Spleen (tissue), 11 donors: Measurements from ENCODE around the gene PPP1R15B. TPM values are rescaled to one million over a fixed set of nuclear protein-coding genes. Genes with fewer than 3 reads are reported as not detected.

Experiments
- DNase-seq: peaks from one replicate; pipeline ENCODE4 v3.0.0-alpha.2; 2020
- H3K27ac ChIP-seq, 8 donors: fragments of 200-600 bp; sonication (generic) in 7 of 8; 1 replicate in 4 of 8; 2 replicates in 4 of 8; pipeline versions ENCODE4 v1.5.0 to v1.8.0; 2016 to 2021; ENCODE audit warnings: inconsistent platforms in 4 of 8, mild to moderate bottlenecking in 4 of 8, moderate library complexity in 1 of 8
- H3K27me3 ChIP-seq, 7 donors: fragments of 200-600 bp; sonication (generic) in 6 of 7; replicated peaks in 1 of 7; 1 replicate in 4 of 7; 2 replicates in 3 of 7; pipeline versions ENCODE4 v1.5.0 to v1.8.0; 2016 to 2021; ENCODE audit warnings: inconsistent platforms in 3 of 7, mild to moderate bottlenecking in 1 of 7
- H3K36me3 ChIP-seq, 6 donors: fragments of 200-600 bp; sonication (generic) in 5 of 6; 1 replicate in 4 of 6; 2 replicates in 2 of 6; pipeline versions ENCODE4 v1.5.0 to v1.8.0; 2016 to 2021; ENCODE audit warnings: inconsistent platforms in 2 of 6
- H3K4me1 ChIP-seq, 6 donors: fragments of 200-600 bp; sonication (generic) in 5 of 6; 1 replicate in 3 of 6; 2 replicates in 3 of 6; pipeline versions ENCODE4 v1.5.0 to v1.8.0; 2016 to 2021; ENCODE audit warnings: inconsistent platforms in 3 of 6
- H3K4me3 ChIP-seq, 8 donors: fragments of 200-600 bp; sonication (generic) in 7 of 8; 1 replicate in 4 of 8; 2 replicates in 4 of 8; pipeline versions ENCODE4 v1.5.0 to v1.8.0; 2016 to 2021; ENCODE audit warnings: inconsistent platforms in 4 of 8, mild to moderate bottlenecking in 4 of 8, moderate library complexity in 2 of 8
- H3K9me3 ChIP-seq, 8 donors: fragments of 200-600 bp; sonication (generic) in 7 of 8; 1 replicate in 4 of 8; 2 replicates in 4 of 8; pipeline versions ENCODE4 v1.5.0 to v1.8.0; 2016 to 2021; ENCODE audit warnings: inconsistent platforms in 4 of 8
- CTCF ChIP-seq, 11 experiments: fragments of 200-600 bp in 7 of 11; fragments of 450-650 bp in 4 of 11; sonication (generic) in 4 of 11; IDR thresholded peaks in 8 of 11; conservative IDR thresholded peaks in 3 of 11; 1 replicate in 7 of 11; 2 replicates in 4 of 11; pipeline versions ENCODE4 v1.4.0 to v1.8.0; 2016 to 2021; ENCODE audit warnings: antibody characterized with exemption in 11 of 11, inconsistent platforms in 4 of 11, mild to moderate bottlenecking in 1 of 11
- POLR2A ChIP-seq, 3 donors: fragments of 450-650 bp; IDR thresholded peaks; one replicate each; pipeline ENCODE4 v1.5.1; 2017; ENCODE audit warnings: antibody characterized with exemption in 3 of 3, mild to moderate bottlenecking in 1 of 3
- POLR2AphosphoS5 ChIP-seq, 3 donors: sonication (generic); formaldehyde crosslinking; IDR thresholded peaks; one replicate each; pipeline ENCODE4 v1.5.1; 2017; ENCODE audit warnings: antibody characterized with exemption in 3 of 3
- WGBS, 5 donors: extraction: QIAGEN DNeasy Blood & Tissue Kit in 3 of 5; methylation state at CpG; one replicate each; pipeline versions ENCODE4 v1.1.5 to v1.1.7; 2013 to 2018; 5-methylcytosine and 5-hydroxymethylcytosine counted together
- intact Hi-C: fragments of 100-400 bp; cut with DNase I; formaldehyde crosslinking; loops from one replicate; pipeline ENCODE4 v1.15.0; 2023; ENCODE audit warnings: low total_unique reads
- polyA plus RNA-seq, 3 donors: library from polyadenylated mRNA; stranded (reverse); fragments of 200-250 nt; gene quantifications; one replicate each; pipeline ENCODE4 v1.2.1, GENCODE V29; 2013
- total RNA-seq, 7 donors: library from RNA; depleted of rRNA in 3 of 7; stranded (reverse); fragments of >200 nt in 3 of 7; fragmentation: NEBNext Ultra II Directional in 4 of 7; extraction: Animal tissue kit (Norgen Biotek cat#: 25700) in 4 of 7; gene quantifications; one replicate each; pipeline versions ENCODE4 v1.1.0 to v1.2.1, GENCODE V29; 2016 to 2021
- donor health status: healthy with polysubstance abuse.
- donor health status: DM: no; HTN: no; CAD: no; lungs with moderate emphysema.
- donor health status: DM: no; HTN: no; CAD: no.
- donor health status: Bipolar disorder and iron deficiency.
- donor health status: healthy.
- donor health status: DM: no; HTN: no; CAD: no.
- donor health status: DM: yes; HTN: yes; CAD: no.

The PPP1R15B gene
- total and polyA plus RNA-seq, 10 donors, result 10.8 to 73.1 (median 57.8) TPM

GRCh38 chr1:204398197-204399125 is 13.2 kb downstream of the PPP1R15B start:
- Histone ChIP-seq H3K9me3 (no peaks in the 10 kb centered on the region), H3K27ac (no peak overlapping the region), H3K4me3 (no peak overlapping the region), H3K36me3 (peaks cover 5 to 72% (median 42%) of the 10 kb centered on the region in 6 donors), H3K27me3 (no peaks in the 10 kb centered on the region), H3K4me1 (peaks cover 0 to 26% (median 4%) of the 10 kb centered on the region in 6 donors)
- no peak for DNase-seq
- WGBS, 5 donors, result 68 to 78% (median 76%) methylated on average over 7 of the region's 7 CpGs
- intact Hi-C loops, result no loop called here
- TF ChIP-seq CTCF (IDR thresholded peaks at IDR 0.05 in 8 of 11, conservative IDR thresholded peaks at IDR 0.05 in 3 of 11) (peak; percentile 46 to 87 (median 78)), POLR2AphosphoS5 (IDR thresholded peaks at IDR 0.05) (peak in 1 of 3 donors; percentile 49), POLR2A (IDR thresholded peaks at IDR 0.05) (no peak)

- H3K27me3 ChIP-seq, result no peaks in the 10 kb centered on the region
- TF ChIP-seq POLR2A (IDR thresholded peaks at IDR 0.05) (no peak), POLR2AphosphoS5 (IDR thresholded peaks at IDR 0.05) (no peak), CTCF (IDR thresholded peaks at IDR 0.05 in 8 of 11, conservative IDR thresholded peaks at IDR 0.05 in 3 of 11) (no peak)
- H3K4me3 ChIP-seq, result no peak overlapping the region
- no peak for DNase-seq
- WGBS, 5 donors, result 79 to 90% (median 88%) methylated on average over 4 of the region's 4 CpGs
- H3K36me3 ChIP-seq, result peaks cover 0 to 48% (median 25%) of the 10 kb centered on the region in 6 donors
- no peak overlapping the region for H3K27ac ChIP-seq
- H3K9me3 ChIP-seq, result no peaks in the 10 kb centered on the region
- intact Hi-C loops, result no loop called here
- peaks cover 0 to 7% (median 2%) of the 10 kb centered on the region in 6 donors for H3K4me1 ChIP-seq
Measured at GRCh38 chr1:204396015-204396583, 15.5 kb downstream of the PPP1R15B start.

GRCh38 chr1:204391629-204392028 is 20.0 kb downstream of the PPP1R15B start:
- H3K36me3 ChIP-seq, result peaks cover 0 to 3% (median 0%) of the 10 kb centered on the region in 6 donors
- no peaks in the 10 kb centered on the region for H3K27me3 ChIP-seq
- no peak for DNase-seq
- no peak overlapping the region for H3K4me3 ChIP-seq
- no peaks in the 10 kb centered on the region for H3K4me1 ChIP-seq
- TF ChIP-seq CTCF (IDR thresholded peaks at IDR 0.05 in 8 of 11, conservative IDR thresholded peaks at IDR 0.05 in 3 of 11) (no peak), POLR2A (IDR thresholded peaks at IDR 0.05) (no peak), POLR2AphosphoS5 (IDR thresholded peaks at IDR 0.05) (no peak)
- intact Hi-C loops, result no loop called here
- no peaks in the 10 kb centered on the region for H3K9me3 ChIP-seq
- no peak overlapping the region for H3K27ac ChIP-seq
